Umbilical cord (tissue), 2 donors: ENCODE measurements around the gene RRH. TPM values are rescaled to one million over a fixed set of nuclear protein-coding genes. Genes with fewer than 3 reads are reported as not detected.
"Not testable (repeated sequence)": the region's sequence is repeated elsewhere in the genome, so short reads cannot be mapped to it uniquely, and the experiment has no call there.

Source experiments
- DNase-seq: peaks from one replicate; pipeline ENCODE4 v3.0.0-alpha.2; 2015; ENCODE audit warnings: low spot score
- total RNA-seq: library from RNA; depleted of rRNA; stranded (reverse); fragments of >200 nt; gene quantifications from one replicate; pipeline ENCODE4 v1.2.3, GENCODE V29; 2014; ENCODE audit warnings: low replicate concordance; ENCODE audit not compliant: insufficient read depth

RRH gene
- total RNA-seq, 1 donor from 2014 or later, result not detected

- peak; percentile 63 for DNase-seq
These were observed 18.8 kb downstream of the RRH start for GRCh38 chr4:109846395-109847098.

GRCh38 chr4:109847896-109848442 is 20.2 kb downstream of the RRH start, which contains the start of gene LRIT3:
Gene LRIT3, plus strand, starts transcription at chr4:109848107. Its CDS starts 95 bp downstream, at chr4:109848202.
- no peak for DNase-seq

GRCh38 chr4:109848501-109848900 is 20.7 kb downstream of the RRH start:
- no peak for DNase-seq

GRCh38 chr4:109850601-109851000 is 22.8 kb downstream of the RRH start:
- DNase-seq, result no peak

- DNase-seq, result not testable (repeated sequence)
These were observed 31.9 kb downstream of the RRH start for GRCh38 chr4:109859426-109860300.

- DNase-seq, result no peak
These were observed 33.5 kb downstream of the RRH start for GRCh38 chr4:109861271-109861670.

- DNase-seq, result no peak
These were observed 34.2 kb downstream of the RRH start for GRCh38 chr4:109861916-109862511.

- DNase-seq, result no peak
These were observed 36.4 kb downstream of the RRH start for GRCh38 chr4:109864134-109864533.

- DNase-seq, result no peak
These were observed 42.3 kb downstream of the RRH start for GRCh38 chr4:109870061-109870460.

GRCh38 chr4:109872065-109872464 is 44.3 kb downstream of the RRH start:
- no peak for DNase-seq

- no peak for DNase-seq
These were observed 45.3 kb downstream of the RRH start for GRCh38 chr4:109872950-109873656.

GRCh38 chr4:109873791-109874514 is 46.2 kb downstream of the RRH start:
- peak; percentile 68 for DNase-seq

- DNase-seq, result no peak
These were observed 47.3 kb downstream of the RRH start for GRCh38 chr4:109875106-109875505.

- not testable (repeated sequence) for DNase-seq
These were observed 47.8 kb downstream of the RRH start for GRCh38 chr4:109875553-109875952.

- no peak for DNase-seq
These were observed 49.0 kb downstream of the RRH start for GRCh38 chr4:109876634-109877265.

- DNase-seq, result peak; percentile 35
These were observed 49.6 kb downstream of the RRH start for GRCh38 chr4:109877400-109877799.

- no peak for DNase-seq
These were observed 50.6 kb downstream of the RRH start for GRCh38 chr4:109878355-109878754.

GRCh38 chr4:109879081-109879480 is 51.3 kb downstream of the RRH start:
- DNase-seq, result no peak

GRCh38 chr4:109879636-109880314 is 52.0 kb downstream of the RRH start:
- DNase-seq, result no peak

GRCh38 chr4:109886303-109886702 is 58.5 kb downstream of the RRH start:
- DNase-seq, result no peak
